T-cell (primary cell): ENCODE measurements around the gene PKDREJ. TPM values are rescaled to one million over a fixed set of nuclear protein-coding genes. Genes with fewer than 3 reads are reported as not detected.

Source experiments
- ATAC-seq, 4 experiments: fragments of 200-7000 bp in 3 of 4; fragments of 150-1000 bp in 1 of 4; cut with Tn5 transposase; replicated peaks in 1 of 4; 1 replicate in 3 of 4; 2 replicates in 1 of 4; pipeline ENCODE4 v1.10.0; 2021; ENCODE audit warnings: moderate library complexity in 3 of 4, mild to moderate bottlenecking in 2 of 4, moderate number of reproducible peaks in 1 of 4
- CTCF ChIA-PET, 2 donors: fragments of 300-600 bp; sonication (Branson Sonifier 250); formaldehyde crosslinking; loops; one replicate each; lab custom pipeline; 2022; ENCODE audit warnings: antibody characterized with exemption in 2 of 2; lab: Charles Lee
- POLR2A ChIA-PET, 2 donors: fragments of 300-600 bp; sonication (Branson Sonifier 250); formaldehyde crosslinking; loops; one replicate each; lab custom pipeline; 2022; ENCODE audit warnings: antibody characterized with exemption in 2 of 2; lab: Charles Lee
- DNase-seq, 35 experiments: peaks; one replicate each; pipeline versions ENCODE4 v3.0.0 to v3.0.0-alpha.2; 2013 to 2023
- H3K27ac ChIP-seq: one replicate; pipeline ENCODE4 v1.5.1; 2013; ENCODE audit warnings: low read length
- H3K27me3 ChIP-seq, 2 experiments: replicated peaks in 1 of 2; 1 replicate in 1 of 2; 2 replicates in 1 of 2; pipeline versions ENCODE4 v1.6.1 to v1.7.0; 2013; ENCODE audit warnings: low read length in 1 of 2, mixed read lengths in 1 of 2; ENCODE audit not compliant: control insufficient read depth in 2 of 2, insufficient read depth in 2 of 2; ENCODE audit errors: extremely low read depth in 1 of 2
- H3K36me3 ChIP-seq, 2 donors: 1 replicate in 1 of 2; 2 replicates in 1 of 2; pipeline versions ENCODE4 v1.6.1 to v1.7.0; 2013; ENCODE audit warnings: low read length in 1 of 2; ENCODE audit not compliant: control insufficient read depth in 2 of 2, insufficient read depth in 1 of 2; ENCODE audit errors: extremely low read depth in 1 of 2
- H3K4me1 ChIP-seq, 2 experiments: 1 replicate in 1 of 2; 2 replicates in 1 of 2; pipeline versions ENCODE4 v1.6.1 to v1.7.0; 2013; ENCODE audit warnings: low read length in 2 of 2, mixed read lengths in 1 of 2; ENCODE audit not compliant: insufficient read depth in 2 of 2, control insufficient read depth in 1 of 2; ENCODE audit errors: extremely low read depth in 1 of 2
- H3K4me3 ChIP-seq, 2 donors: 1 replicate in 1 of 2; 2 replicates in 1 of 2; pipeline versions ENCODE4 v1.5.1 to v1.7.0; 2013; ENCODE audit warnings: mild to moderate bottlenecking in 2 of 2, low read length in 1 of 2, moderate library complexity in 1 of 2; ENCODE audit not compliant: control insufficient read depth in 1 of 2; ENCODE audit errors: extremely low read depth in 1 of 2
- H3K9me3 ChIP-seq: 2 replicates; pipeline ENCODE4 v1.7.0; 2013
- H3K27ac Mint-ChIP-seq, 2 donors: one replicate each; pipeline ENCODE4 v1.8.0; 2020 to 2021; ENCODE audit warnings: mild to moderate bottlenecking in 2 of 2, mixed read lengths in 2 of 2
- H3K27me3 Mint-ChIP-seq, 2 donors: one replicate each; pipeline ENCODE4 v1.8.0; 2021 to 2022; ENCODE audit warnings: mixed read lengths in 2 of 2
- H3K36me3 Mint-ChIP-seq: one replicate; pipeline ENCODE4 v1.8.0; 2021; ENCODE audit warnings: mixed read lengths
- H3K4me1 Mint-ChIP-seq, 3 donors: one replicate each; pipeline ENCODE4 v1.8.0; 2020 to 2022; ENCODE audit warnings: mixed read lengths in 3 of 3, mild to moderate bottlenecking in 1 of 3
- H3K4me3 Mint-ChIP-seq, 3 donors: one replicate each; pipeline ENCODE4 v1.8.0; 2020 to 2022; ENCODE audit warnings: mild to moderate bottlenecking in 3 of 3, mixed read lengths in 3 of 3, moderate library complexity in 3 of 3
- H3K9me3 Mint-ChIP-seq, 3 donors: one replicate each; pipeline ENCODE4 v1.8.0; 2020 to 2022; ENCODE audit warnings: mixed read lengths in 3 of 3
- WGBS: methylation state at CpG from one replicate; pipeline ENCODE4 v1.1.5; 2013; ENCODE audit warnings: missing lambda C conversion rate; ENCODE audit not compliant: insufficient coverage; 5-methylcytosine and 5-hydroxymethylcytosine counted together
- total RNA-seq, 35 experiments: library from RNA in 6 of 35; stranded (reverse) in 6 of 35; fragments of 120-200 nt in 1 of 35; gene quantifications; one replicate each; pipeline versions ENCODE4 v1.2.1 to v1.2.4 and lab custom pipeline; 2013 to 2026

PKDREJ gene
- total RNA-seq, 5 donors from 2014 or later (not counting 1 experiment from before 2014, with no cell fraction given), result not detected

- Mint-ChIP-seq H3K4me3 (peak overlapping the region in 1 of 3 donors; percentile 61), H3K27ac (peak overlapping the region; percentile 79 to 92), H3K27me3 (no peaks in the 10 kb centered on the region), H3K36me3 (peaks cover 32% of the 10 kb centered on the region), H3K9me3 (no peaks in the 10 kb centered on the region), H3K4me1 (peaks cover 12 to 22% (median 22%) of the 10 kb centered on the region in 3 donors)
- Histone ChIP-seq H3K9me3 (no peaks in the 10 kb centered on the region), H3K4me3 (peak overlapping the region in 1 of 2 donors; percentile 12), H3K27me3 (no peaks in the 10 kb centered on the region), H3K4me1 (peaks cover 14 to 22% of the 10 kb centered on the region in 2 experiments), H3K27ac (peak overlapping the region; percentile 30), H3K36me3 (peaks cover 0 to 19% of the 10 kb centered on the region in 2 donors)
- ChIA-PET CTCF (no interaction called here), POLR2A (no interaction called here)
- 15% methylated on average over 9 of the region's 20 CpGs for WGBS
- DNase-seq (peak in 11 of 35 experiments; percentile 3 to 33 (median 17)), ATAC-seq (peak; percentile 34 to 84 (median 74))
Observed at GRCh38 chr22:46239261-46240048, 23.7 kb downstream of the PKDREJ start.

DNA sequence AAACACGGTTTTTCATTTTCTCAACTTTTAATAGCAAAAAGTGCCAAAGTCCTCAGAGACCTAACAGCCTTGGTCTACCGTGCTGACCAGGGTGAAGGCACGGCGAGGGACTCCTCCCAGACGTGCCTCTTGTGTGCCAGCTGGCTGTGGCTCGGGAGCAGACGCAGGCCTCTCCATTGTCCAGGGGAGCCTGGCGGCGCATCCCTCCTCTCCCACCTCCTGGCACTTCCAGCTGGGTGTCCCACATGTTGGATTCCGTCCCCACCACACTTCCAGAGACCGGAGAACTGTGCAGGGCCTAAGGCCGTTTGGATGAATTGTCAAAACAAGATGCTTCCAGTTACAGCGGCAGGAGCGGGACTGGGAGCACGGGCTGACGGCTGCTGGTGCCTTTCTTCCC, 24.6 kb downstream of the PKDREJ start:
- DNase-seq (no peak), ATAC-seq (no peak)
- Mint-ChIP-seq H3K4me1 (peaks cover 12 to 22% (median 22%) of the 10 kb centered on the region in 3 donors), H3K4me3 (no peak overlapping the region), H3K27me3 (no peaks in the 10 kb centered on the region), H3K36me3 (peaks cover 27% of the 10 kb centered on the region), H3K9me3 (no peaks in the 10 kb centered on the region), H3K27ac (no peak overlapping the region)
- Histone ChIP-seq H3K4me3 (no peak overlapping the region), H3K4me1 (peaks cover 14 to 22% of the 10 kb centered on the region in 2 experiments), H3K9me3 (no peaks in the 10 kb centered on the region), H3K27ac (no peak overlapping the region), H3K27me3 (no peaks in the 10 kb centered on the region), H3K36me3 (peaks cover 0 to 12% of the 10 kb centered on the region in 2 donors)
- POLR2A ChIA-PET, result no interaction called here
- 98% methylated on average over 16 of the region's 16 CpGs for WGBS
- CTCF ChIA-PET, result no interaction called here

DNA sequence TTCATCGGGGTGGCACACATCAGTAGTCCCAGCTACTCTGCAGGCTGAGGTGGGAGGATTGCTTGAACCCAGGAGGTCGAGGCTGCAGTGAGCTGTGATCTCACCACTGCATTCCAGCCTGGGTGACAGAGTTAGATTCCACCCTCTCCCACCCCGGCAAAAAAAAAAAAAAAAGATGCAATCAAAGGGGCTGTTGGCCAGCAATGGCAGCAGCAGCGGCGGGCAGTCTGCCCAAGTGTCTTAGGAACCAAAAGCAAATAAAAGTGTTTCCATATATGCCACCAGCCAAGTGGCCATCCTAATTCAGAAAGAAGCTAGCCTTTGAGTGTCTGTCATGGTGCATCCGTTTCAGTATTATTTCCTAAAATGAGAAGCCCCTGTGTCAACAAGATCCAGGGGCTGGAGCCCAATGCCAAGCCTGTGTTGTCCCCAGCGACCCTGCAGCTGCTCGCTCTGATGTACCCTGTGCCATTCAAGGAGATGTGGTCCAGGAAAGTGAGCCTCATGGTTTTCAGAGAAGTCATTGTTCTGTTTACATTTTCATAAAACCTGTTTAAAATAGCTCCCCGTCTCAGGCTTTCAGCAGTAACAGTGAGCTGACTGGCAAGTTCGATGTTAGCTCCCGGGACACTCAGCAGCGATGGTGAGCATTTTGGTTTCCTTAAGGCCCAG, 25.6 kb downstream of the PKDREJ start:
- Mint-ChIP-seq H3K27ac (peak overlapping the region in 1 of 2 donors; percentile 50), H3K27me3 (no peaks in the 10 kb centered on the region), H3K9me3 (no peaks in the 10 kb centered on the region), H3K36me3 (peaks cover 24% of the 10 kb centered on the region), H3K4me3 (no peak overlapping the region), H3K4me1 (peaks cover 12 to 22% (median 22%) of the 10 kb centered on the region in 3 donors)
- Histone ChIP-seq H3K9me3 (no peaks in the 10 kb centered on the region), H3K27me3 (no peaks in the 10 kb centered on the region), H3K4me1 (peaks cover 14 to 22% of the 10 kb centered on the region in 2 experiments), H3K36me3 (peaks cover 0 to 8% of the 10 kb centered on the region in 2 donors), H3K4me3 (no peak overlapping the region), H3K27ac (no peak overlapping the region)
- 92% methylated on average over 9 of the region's 12 CpGs for WGBS
- ATAC-seq, result no peak
- CTCF ChIA-PET, result no interaction called here
- no peak for DNase-seq
- POLR2A ChIA-PET, result no interaction called here

DNA sequence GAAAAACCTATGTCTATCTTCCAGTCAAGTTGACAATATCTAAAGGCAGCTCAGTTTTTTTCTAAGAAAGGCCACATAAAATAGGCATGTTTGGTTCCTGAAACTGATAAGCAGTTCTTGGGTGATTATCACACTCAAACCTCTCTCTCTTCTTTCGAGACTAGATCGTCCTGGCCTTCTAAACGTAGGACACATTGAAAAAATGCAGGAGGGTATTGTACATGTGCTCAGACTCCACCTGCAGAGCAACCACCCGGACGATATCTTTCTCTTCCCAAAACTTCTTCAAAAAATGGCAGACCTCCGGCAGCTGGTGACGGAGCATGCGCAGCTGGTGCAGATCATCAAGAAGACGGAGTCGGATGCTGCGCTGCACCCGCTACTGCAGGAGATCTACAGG, 28.2 kb downstream of the PKDREJ start:
- Histone ChIP-seq H3K27me3 (no peaks in the 10 kb centered on the region), H3K36me3 (peaks cover 0 to 8% of the 10 kb centered on the region in 2 donors), H3K4me3 (no peak overlapping the region), H3K27ac (no peak overlapping the region), H3K4me1 (peaks cover 7 to 11% of the 10 kb centered on the region in 2 experiments), H3K9me3 (no peaks in the 10 kb centered on the region)
- Mint-ChIP-seq H3K4me3 (no peak overlapping the region), H3K4me1 (peaks cover 6 to 11% (median 11%) of the 10 kb centered on the region in 3 donors), H3K27me3 (no peaks in the 10 kb centered on the region), H3K27ac (no peak overlapping the region), H3K9me3 (no peaks in the 10 kb centered on the region), H3K36me3 (peaks cover 30% of the 10 kb centered on the region)
- POLR2A ChIA-PET, result no interaction called here
- ATAC-seq, result no peak
- WGBS, result 98% methylated on average over 9 of the region's 12 CpGs
- DNase-seq, result no peak
- CTCF ChIA-PET, result no interaction called here

DNA sequence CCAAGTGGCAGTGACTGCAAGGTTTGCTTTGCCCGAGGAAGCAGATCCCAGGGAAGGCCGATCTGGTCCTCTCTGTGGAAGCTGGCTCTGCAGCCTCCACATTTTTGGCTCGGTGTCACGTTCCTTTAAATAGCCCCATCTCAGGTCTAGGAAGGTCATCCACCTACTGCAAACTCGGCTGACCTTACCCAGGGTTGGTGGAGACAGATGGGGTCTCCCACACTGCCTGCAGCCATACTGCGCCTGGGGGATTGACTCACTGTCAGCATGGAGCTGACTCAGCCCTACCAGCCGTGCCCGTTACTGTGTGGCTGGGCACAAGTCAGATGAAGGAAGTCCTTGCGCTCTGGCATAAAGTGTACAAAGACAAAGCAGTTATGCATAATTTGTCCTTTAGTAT, 29.9 kb downstream of the PKDREJ start:
- no peaks in the 10 kb centered on the region for H3K9me3 Mint-ChIP-seq
- WGBS, result 75% methylated on average over 8 of the region's 9 CpGs
- Histone ChIP-seq H3K4me3 (no peak overlapping the region), H3K4me1 (no peaks in the 10 kb centered on the region), H3K27ac (no peak overlapping the region), H3K9me3 (no peaks in the 10 kb centered on the region), H3K36me3 (peaks cover 0 to 8% of the 10 kb centered on the region in 2 donors), H3K27me3 (no peaks in the 10 kb centered on the region)
- H3K27me3 Mint-ChIP-seq, result no peaks in the 10 kb centered on the region
- H3K4me3 Mint-ChIP-seq, result no peak overlapping the region
- DNase-seq (no peak), ATAC-seq (no peak)
- ChIA-PET CTCF (no interaction called here), POLR2A (no interaction called here)
- H3K4me1 Mint-ChIP-seq, result peaks cover 0 to 1% (median 0%) of the 10 kb centered on the region in 3 donors
- peaks cover 29% of the 10 kb centered on the region for H3K36me3 Mint-ChIP-seq
- H3K27ac Mint-ChIP-seq, result no peak overlapping the region

- H3K27ac ChIP-seq, result no peak overlapping the region
- DNase-seq (no peak), ATAC-seq (no peak)
- H3K36me3 ChIP-seq, result peaks cover 0 to 4% of the 10 kb centered on the region in 2 donors
- H3K27me3 ChIP-seq, result no peaks in the 10 kb centered on the region
- Mint-ChIP-seq H3K9me3 (no peaks in the 10 kb centered on the region), H3K4me3 (no peak overlapping the region), H3K36me3 (peaks cover 17% of the 10 kb centered on the region), H3K27me3 (no peaks in the 10 kb centered on the region), H3K4me1 (no peaks in the 10 kb centered on the region), H3K27ac (no peak overlapping the region)
- WGBS, result 91% methylated on average over 10 of the region's 13 CpGs
- POLR2A ChIA-PET, result no interaction called here
- CTCF ChIA-PET, result no interaction called here
- H3K9me3 ChIP-seq, result no peaks in the 10 kb centered on the region
- H3K4me1 ChIP-seq, result no peaks in the 10 kb centered on the region
- no peak overlapping the region for H3K4me3 ChIP-seq
Observed at GRCh38 chr22:46230262-46230901, 32.8 kb downstream of the PKDREJ start.
